ENCODE results near the gene CTR9. TPM values are rescaled to one million over a fixed set of nuclear protein-coding genes. Genes with fewer than 3 reads are reported as not detected.

Gene CTR9
- total RNA-seq, 1 donor: 30.5 TPM

GRCh38 chr11:10763766-10764165, 12.7 kb downstream of the CTR9 start:
- TF ChIP-seq CTCF (IDR thresholded peaks at IDR 0.05; ENCODE audit: insufficient read depth, low read length): no peak
- DNase-seq (ENCODE audit: low read depth): no peak
- no peak overlapping the region for H3K4me3 ChIP-seq (ENCODE audit: low read depth, low read length)

GRCh38 chr11:10764412-10764811, 13.4 kb downstream of the CTR9 start:
- TF ChIP-seq CTCF (IDR thresholded peaks at IDR 0.05; ENCODE audit: insufficient read depth, low read length): no peak
- no peak overlapping the region for H3K4me3 ChIP-seq (ENCODE audit: low read depth, low read length)
- no peak for DNase-seq (ENCODE audit: low read depth)

DNA sequence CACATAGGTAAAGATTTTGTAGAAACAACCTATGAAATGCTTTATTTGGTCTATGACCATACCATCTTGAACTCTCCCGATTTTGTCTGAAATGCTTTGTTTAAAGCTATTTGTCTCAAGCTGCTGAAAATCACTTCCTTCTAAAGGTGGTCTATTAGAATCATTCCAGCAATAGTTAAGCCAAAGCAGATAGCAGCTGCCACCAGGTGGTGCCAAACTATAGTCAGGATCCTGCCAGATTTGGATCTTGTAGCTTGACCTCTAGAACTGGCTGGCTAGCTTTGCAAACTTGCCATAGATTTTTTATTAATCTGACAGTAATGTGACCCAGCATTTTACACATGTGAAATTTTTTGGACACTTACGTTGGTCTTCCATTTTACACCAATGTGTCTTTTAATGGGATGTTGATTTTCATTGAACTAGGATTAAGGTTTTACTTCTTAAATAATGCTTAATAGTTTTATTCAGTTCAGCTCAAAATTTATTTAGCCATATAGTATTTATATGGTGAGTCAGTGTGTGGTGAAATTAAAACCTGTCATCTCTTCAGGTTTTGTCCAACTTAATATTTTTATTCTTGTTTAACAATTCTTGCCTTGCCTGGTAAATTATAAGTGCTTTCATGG, 19.7 kb downstream of the CTR9 start:
- H3K4me3 ChIP-seq (ENCODE audit: low read depth, low read length): no peak overlapping the region
- DNase-seq (ENCODE audit: low read depth): peak; percentile 59
- peak; percentile 75 for TF ChIP-seq CTCF (IDR thresholded peaks at IDR 0.05; ENCODE audit: insufficient read depth, low read length)

DNA sequence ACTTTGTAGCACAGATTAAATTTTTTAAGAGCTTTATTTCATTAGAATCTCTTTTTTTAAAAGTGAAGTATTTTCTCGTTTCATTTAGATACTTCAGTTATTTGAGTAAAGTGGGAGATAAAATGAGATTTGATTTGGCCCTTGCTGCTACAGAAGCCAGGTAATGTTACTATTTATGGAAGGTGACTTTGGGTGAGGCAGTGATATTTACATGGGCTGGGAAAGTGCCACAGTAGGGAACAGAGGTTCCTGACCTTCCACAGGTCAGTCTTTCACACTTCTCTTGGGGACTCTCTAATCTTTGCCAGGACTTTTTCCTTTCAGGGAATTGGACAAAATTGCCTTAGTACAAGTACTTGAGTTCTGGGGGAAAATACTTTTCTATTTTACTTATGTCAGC, 20.4 kb downstream of the CTR9 start:
- no peak overlapping the region for H3K4me3 ChIP-seq (ENCODE audit: low read depth, low read length)
- TF ChIP-seq CTCF (IDR thresholded peaks at IDR 0.05; ENCODE audit: insufficient read depth, low read length): no peak
- no peak for DNase-seq (ENCODE audit: low read depth)

DNA sequence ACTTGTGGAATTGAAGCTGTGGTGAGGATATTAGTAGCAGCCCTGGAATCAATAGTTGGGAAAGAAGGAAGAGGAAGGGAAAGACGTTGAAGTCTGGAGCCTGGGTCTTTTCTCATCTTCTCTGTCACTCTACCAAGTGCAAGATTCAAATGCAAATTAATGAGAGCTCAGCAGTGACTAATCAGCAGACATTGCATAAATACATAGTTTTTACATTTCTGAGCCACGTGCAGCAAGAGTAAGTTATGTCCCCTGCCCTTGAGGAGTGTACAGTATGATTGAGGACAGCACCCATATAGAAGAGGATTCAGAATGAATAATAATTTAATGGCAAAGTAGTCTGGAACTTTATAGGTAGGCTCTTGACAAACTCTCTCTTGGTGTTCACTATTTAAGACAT, 23.8 kb downstream of the CTR9 start:
- no peak for DNase-seq (ENCODE audit: low read depth)
- H3K4me3 ChIP-seq (ENCODE audit: low read depth, low read length): no peak overlapping the region
- TF ChIP-seq CTCF (IDR thresholded peaks at IDR 0.05; ENCODE audit: insufficient read depth, low read length): no peak

DNA sequence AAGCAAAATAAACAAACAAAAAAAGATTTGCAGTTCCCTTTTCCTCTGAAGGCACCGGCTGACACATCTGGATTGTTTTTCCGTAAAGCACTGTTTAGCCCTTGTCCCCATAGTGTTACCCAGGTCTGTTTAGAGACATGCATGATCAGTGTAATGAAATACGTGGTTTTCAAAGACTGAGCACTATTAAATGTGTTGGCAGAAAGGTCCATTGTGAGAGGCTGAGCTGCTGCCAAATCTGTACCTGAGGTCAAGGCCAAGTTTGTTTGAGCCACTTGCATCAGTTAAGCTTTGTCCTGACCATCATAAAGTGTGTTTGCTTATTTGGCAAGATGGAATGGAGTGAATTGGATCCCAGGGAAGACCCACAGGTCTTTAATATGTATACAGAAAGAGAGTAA, 26.3 kb downstream of the CTR9 start:
- no peak overlapping the region for H3K4me3 ChIP-seq (ENCODE audit: low read depth, low read length)
- no peak for DNase-seq (ENCODE audit: low read depth)
- no peak for TF ChIP-seq CTCF (IDR thresholded peaks at IDR 0.05; ENCODE audit: insufficient read depth, low read length)

GRCh38 chr11:10777806-10778205, 26.8 kb downstream of the CTR9 start:
- TF ChIP-seq CTCF (IDR thresholded peaks at IDR 0.05; ENCODE audit: insufficient read depth, low read length): no peak
- peak; percentile 25 for DNase-seq (ENCODE audit: low read depth)
- H3K4me3 ChIP-seq (ENCODE audit: low read depth, low read length): no peak overlapping the region

Data from fibroblast of the aortic adventitia (primary cell).